A673 (cell line): ENCODE data around the gene CDCA7L. TPM values are rescaled to one million over a fixed set of nuclear protein-coding genes. Genes with fewer than 3 reads are reported as not detected.

ENCODE experiments used
- BruUV-seq: library from RNA; stranded (reverse); fragments of 400-500 nt; replicated peaks from 2 replicates; lab custom pipeline; 2021; lab: Mats Ljungman, UMichigan
- CTCF ChIA-PET: fragments of 300-600 bp; sonication (Branson Sonifier 250); formaldehyde crosslinking; loops from one replicate; lab custom pipeline; 2022; ENCODE audit warnings: antibody characterized with exemption; lab: Charles Lee
- POLR2A ChIA-PET: fragments of 300-600 bp; sonication (Branson Sonifier 250); formaldehyde crosslinking; loops from one replicate; lab custom pipeline; 2022; ENCODE audit warnings: antibody characterized with exemption; ENCODE audit not compliant: low non-redundant PET; lab: Charles Lee
- DNase-seq: peaks from one replicate; pipeline ENCODE4 v3.0.0-alpha.2; 2015; ENCODE audit warnings: low spot score
- H3K27ac ChIP-seq: fragments of 200-600 bp; sonication (generic); 2 replicates; pipeline ENCODE4 v1.5.1; 2016; ENCODE audit warnings: mixed run types, low read depth, mild to moderate bottlenecking, mixed read lengths, antibody characterized with exemption, low read length; ENCODE audit not compliant: poor library complexity, severe bottlenecking
- H3K27me3 ChIP-seq: fragments of 200-600 bp; sonication (generic); replicated peaks from 2 replicates; pipeline ENCODE4 v1.6.1; 2017; ENCODE audit warnings: mixed run types, low read depth, mild to moderate bottlenecking, mixed read lengths, antibody characterized with exemption, low read length; ENCODE audit not compliant: insufficient read depth, poor library complexity
- H3K36me3 ChIP-seq: fragments of 200-600 bp; sonication (generic); 2 replicates; pipeline ENCODE4 v1.6.1; 2016; ENCODE audit warnings: mixed run types, mild to moderate bottlenecking, mixed read lengths, antibody characterized with exemption, low read length; ENCODE audit not compliant: insufficient read depth, poor library complexity, severe bottlenecking
- H3K4me1 ChIP-seq: fragments of 200-600 bp; sonication (generic); 2 replicates; pipeline ENCODE4 v1.6.1; 2017; ENCODE audit warnings: mixed run types, mild to moderate bottlenecking, mixed read lengths, antibody characterized with exemption, low read length; ENCODE audit not compliant: insufficient read depth, poor library complexity, severe bottlenecking
- H3K4me3 ChIP-seq: fragments of 200-600 bp; sonication (generic); 2 replicates; pipeline ENCODE4 v1.5.1; 2016; ENCODE audit warnings: low read depth, mixed run types, mild to moderate bottlenecking, mixed read lengths, low read length; ENCODE audit not compliant: poor library complexity, severe bottlenecking
- H3K9me3 ChIP-seq: fragments of 200-600 bp; sonication (generic); 2 replicates; pipeline ENCODE4 v1.6.1; 2016; ENCODE audit warnings: mixed run types, low read depth, mild to moderate bottlenecking, mixed read lengths, antibody characterized with exemption, low read length; ENCODE audit not compliant: poor library complexity, severe bottlenecking
- CTCF ChIP-seq: fragments of 300-800, 200-600 bp; sonication (generic); conservative IDR thresholded peaks from 2 replicates; pipeline ENCODE4 v1.5.1; 2017; ENCODE audit warnings: low read depth, mild to moderate bottlenecking, antibody characterized with exemption, low read length, moderate library complexity, mixed read lengths
- EZH2 ChIP-seq: fragments of 200-600 bp; sonication (generic); IDR thresholded peaks from 2 replicates; pipeline ENCODE4 v1.6.1; 2017; ENCODE audit warnings: borderline replicate concordance, low read depth, mild to moderate bottlenecking, mixed read lengths, antibody characterized with exemption, low read length; ENCODE audit not compliant: poor library complexity, severe bottlenecking
- intact Hi-C: fragments of 100-400 bp; cut with micrococcal nuclease; formaldehyde crosslinking; loops from one replicate; pipeline ENCODE4 v1.10.0; 2022; ENCODE audit not compliant: unreplicated experiment
- total RNA-seq: library from RNA; stranded (reverse); gene quantifications from 2 replicates; pipeline ENCODE4 v1.2.3, GENCODE V29; 2021

The CDCA7L gene
- total RNA-seq, 1 experiment from 2014 or later: 89.2 TPM

- no TSS peak for BruUV-seq
- POLR2A ChIA-PET: no interaction called here
Measured at GRCh38 chr7:21966271-21966670, 20.6 kb upstream of the CDCA7L start.

DNA sequence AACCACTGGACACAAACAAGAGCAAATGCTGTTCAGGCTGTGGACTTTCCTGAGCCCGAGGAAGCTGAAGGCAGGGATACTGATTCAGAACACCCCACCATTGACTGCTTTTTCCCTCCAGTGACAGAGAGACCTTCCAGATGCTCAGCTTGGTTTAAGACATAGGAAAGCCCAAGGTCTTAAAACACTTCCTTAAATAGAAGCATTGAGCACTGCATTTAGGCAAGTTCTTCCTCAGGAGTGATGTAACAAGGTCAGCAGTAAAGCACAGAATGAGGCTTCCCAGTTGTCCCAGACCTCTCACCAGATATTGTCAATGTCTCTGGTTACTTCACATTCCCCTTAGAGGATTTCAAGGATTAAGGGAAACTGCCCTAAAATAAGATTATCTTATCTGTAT is 19.6 kb upstream of the CDCA7L start:
- Histone ChIP-seq H3K9me3 (no peaks in the 10 kb centered on the region), H3K27me3 (peaks cover 4% of the 10 kb centered on the region), H3K4me3 (no peak overlapping the region), H3K27ac (no peak overlapping the region), H3K4me1 (no peaks in the 10 kb centered on the region), H3K36me3 (no peaks in the 10 kb centered on the region)
- BruUV-seq: no TSS peak
- TF ChIP-seq CTCF (no peak), EZH2 (no peak)
- intact Hi-C loops: no loop called here
- POLR2A ChIA-PET: no interaction called here
- DNase-seq: no peak
- CTCF ChIA-PET: no interaction called here

More at GRCh38 chr7:21966271-21966670, 20.6 kb upstream of the CDCA7L start:
- Histone ChIP-seq H3K27me3 (peaks cover 4% of the 10 kb centered on the region), H3K9me3 (no peaks in the 10 kb centered on the region), H3K36me3 (no peaks in the 10 kb centered on the region), H3K4me3 (no peak overlapping the region), H3K27ac (no peak overlapping the region), H3K4me1 (no peaks in the 10 kb centered on the region)
- intact Hi-C loops: no loop called here
- TF ChIP-seq EZH2 (no peak), CTCF (no peak)
- DNase-seq: no peak
- CTCF ChIA-PET: no interaction called here

DNA sequence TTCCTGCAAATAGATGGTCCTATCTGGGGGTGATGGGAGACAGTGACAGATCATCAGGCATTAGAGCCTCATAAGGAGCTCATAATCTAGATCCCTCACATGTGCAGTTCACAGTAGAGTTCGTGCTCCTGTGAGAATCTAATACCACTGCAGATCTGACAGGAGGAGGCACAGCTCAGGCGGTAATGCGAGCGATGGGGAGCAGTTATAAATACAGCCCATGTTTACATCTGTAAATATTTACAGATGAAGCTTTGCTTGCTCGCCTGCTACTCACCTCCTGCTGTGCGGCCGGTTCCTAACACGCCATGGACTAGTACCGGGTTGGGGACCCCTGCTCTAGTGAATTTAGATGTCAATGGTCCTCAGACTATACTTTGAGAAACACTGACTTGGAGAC is 17.0 kb upstream of the CDCA7L start:
- ChIA-PET CTCF (no interaction called here), POLR2A (no interaction called here)
- intact Hi-C loops: no loop called here

More for the DNA sequence above, 17.0 kb upstream of the CDCA7L start:
- Histone ChIP-seq H3K4me3 (no peak overlapping the region), H3K9me3 (no peaks in the 10 kb centered on the region), H3K4me1 (no peaks in the 10 kb centered on the region), H3K27me3 (peaks cover 4% of the 10 kb centered on the region), H3K36me3 (no peaks in the 10 kb centered on the region), H3K27ac (no peak overlapping the region)
- no TSS peak for BruUV-seq
- TF ChIP-seq CTCF (no peak), EZH2 (no peak)
- DNase-seq: no peak
